ENCODE results near the gene IGF1.

Gene IGF1

GRCh38 chr12:102425109-102426039, 55.0 kb downstream of the IGF1 start:
- no peak for DNase-seq

GRCh38 chr12:102423462-102423861, 56.9 kb downstream of the IGF1 start:
- DNase-seq: no peak

GRCh38 chr12:102421802-102422583, 58.4 kb downstream of the IGF1 start:
- DNase-seq: no peak

GRCh38 chr12:102419094-102419764, 61.1 kb downstream of the IGF1 start:
- DNase-seq: no peak

- DNase-seq: no peak
Measured at GRCh38 chr12:102417055-102417454, 63.3 kb downstream of the IGF1 start.

- DNase-seq: no peak
Measured at GRCh38 chr12:102415515-102415914, 64.8 kb downstream of the IGF1 start.

GRCh38 chr12:102413396-102413795, 67.0 kb downstream of the IGF1 start:
- no peak for DNase-seq

GRCh38 chr12:102410511-102410910, 69.9 kb downstream of the IGF1 start:
- DNase-seq: no peak

GRCh38 chr12:102408487-102409297, 71.7 kb downstream of the IGF1 start:
- DNase-seq: no peak

- no peak for DNase-seq
Measured at GRCh38 chr12:102407776-102408486, 72.4 kb downstream of the IGF1 start.

- no peak for DNase-seq
Measured at GRCh38 chr12:102406033-102406584, 74.3 kb downstream of the IGF1 start.

GRCh38 chr12:102401087-102401486, 79.3 kb downstream of the IGF1 start:
- no peak for DNase-seq

GRCh38 chr12:102399653-102400052, 80.7 kb downstream of the IGF1 start:
- DNase-seq: no peak

GRCh38 chr12:102396276-102396675, 84.1 kb downstream of the IGF1 start:
- no peak for DNase-seq

- DNase-seq: no peak
Measured at GRCh38 chr12:102394200-102394599, 86.2 kb downstream of the IGF1 start.

- DNase-seq: no peak
Measured at GRCh38 chr12:102390068-102390467, 90.3 kb downstream of the IGF1 start.

GRCh38 chr12:102388469-102388868, 91.9 kb downstream of the IGF1 start:
- DNase-seq: no peak

GRCh38 chr12:102385343-102385742, 95.0 kb downstream of the IGF1 start:
- no peak for DNase-seq

GRCh38 chr12:102379346-102380162, 100.8 kb downstream of the IGF1 start:
- DNase-seq: no peak

- no peak for DNase-seq
Measured at GRCh38 chr12:102376781-102377180, 103.6 kb downstream of the IGF1 start.
